ENCODE results near the gene SMAD2.
"Not testable (repeated sequence)": the region's sequence is repeated elsewhere in the genome, so short reads cannot be mapped to it uniquely, and the experiment has no call there.

Gene SMAD2

GRCh38 chr18:47858607-47859006 lies 71.9 kb downstream of the SMAD2 start:
- in situ Hi-C loops (cut with MboI; ENCODE audit: low sequenced_read_pairs): no loop called here

- in situ Hi-C loops (cut with MboI; ENCODE audit: low sequenced_read_pairs): no loop called here
These were observed 82.8 kb downstream of the SMAD2 start for GRCh38 chr18:47847635-47848034.

GRCh38 chr18:47846431-47846830 lies 84.0 kb downstream of the SMAD2 start:
- in situ Hi-C loops (cut with MboI; ENCODE audit: low sequenced_read_pairs): no loop called here

- in situ Hi-C loops (cut with MboI; ENCODE audit: low sequenced_read_pairs): no loop called here
These were observed 85.5 kb downstream of the SMAD2 start for GRCh38 chr18:47844828-47845498.

- in situ Hi-C loops (cut with MboI; ENCODE audit: low sequenced_read_pairs): no loop called here
These were observed 87.6 kb downstream of the SMAD2 start for GRCh38 chr18:47842836-47843235.

GRCh38 chr18:47838396-47838795 lies 92.1 kb downstream of the SMAD2 start:
- in situ Hi-C loops (cut with MboI; ENCODE audit: low sequenced_read_pairs): no loop called here

GRCh38 chr18:47832348-47832747 lies 98.1 kb downstream of the SMAD2 start:
- in situ Hi-C loops (cut with MboI; ENCODE audit: low sequenced_read_pairs): no loop called here

GRCh38 chr18:47831351-47831750 lies 99.1 kb downstream of the SMAD2 start:
- in situ Hi-C loops (cut with MboI; ENCODE audit: low sequenced_read_pairs): no loop called here

- in situ Hi-C loops (cut with MboI; ENCODE audit: low sequenced_read_pairs): no loop called here
These were observed 99.7 kb downstream of the SMAD2 start for GRCh38 chr18:47830772-47831171.

GRCh38 chr18:47829831-47830230 lies 100.6 kb downstream of the SMAD2 start:
- in situ Hi-C loops (cut with MboI; ENCODE audit: low sequenced_read_pairs): no loop called here

GRCh38 chr18:47828031-47828430 lies 102.4 kb downstream of the SMAD2 start:
- in situ Hi-C loops (cut with MboI; ENCODE audit: low sequenced_read_pairs): not testable (repeated sequence)

- in situ Hi-C loops (cut with MboI; ENCODE audit: low sequenced_read_pairs): no loop called here
These were observed 104.0 kb downstream of the SMAD2 start for GRCh38 chr18:47826157-47827074.

- in situ Hi-C loops (cut with MboI; ENCODE audit: low sequenced_read_pairs): no loop called here
These were observed 109.1 kb downstream of the SMAD2 start for GRCh38 chr18:47821314-47821713.

- in situ Hi-C loops (cut with MboI; ENCODE audit: low sequenced_read_pairs): no loop called here
These were observed 112.7 kb downstream of the SMAD2 start for GRCh38 chr18:47817795-47818077.

GRCh38 chr18:47817017-47817794 lies 113.3 kb downstream of the SMAD2 start:
- in situ Hi-C loops (cut with MboI; ENCODE audit: low sequenced_read_pairs): no loop called here

- in situ Hi-C loops (cut with MboI; ENCODE audit: low sequenced_read_pairs): no loop called here
These were observed 114.8 kb downstream of the SMAD2 start for GRCh38 chr18:47815486-47816270.

- in situ Hi-C loops (cut with MboI; ENCODE audit: low sequenced_read_pairs): no loop called here
These were observed 121.0 kb downstream of the SMAD2 start for GRCh38 chr18:47809420-47809819.

- in situ Hi-C loops (cut with MboI; ENCODE audit: low sequenced_read_pairs): no loop called here
These were observed 127.7 kb downstream of the SMAD2 start for GRCh38 chr18:47802802-47803201.

- in situ Hi-C loops (cut with MboI; ENCODE audit: low sequenced_read_pairs): no loop called here
These were observed 128.6 kb downstream of the SMAD2 start for GRCh38 chr18:47801817-47802216.

- in situ Hi-C loops (cut with MboI; ENCODE audit: low sequenced_read_pairs): no loop called here
These were observed 129.7 kb downstream of the SMAD2 start for GRCh38 chr18:47800756-47801155.

GRCh38 chr18:47800248-47800647 lies 130.2 kb downstream of the SMAD2 start:
- in situ Hi-C loops (cut with MboI; ENCODE audit: low sequenced_read_pairs): no loop called here

Data from HL-60/S4 (cell line).